Neural crest cell (in vitro differentiated cells): ENCODE results near the gene VGLL4. TPM values are rescaled to one million over a fixed set of nuclear protein-coding genes. Genes with fewer than 3 reads are reported as not detected.

Source experiments
- DNase-seq: peaks from one replicate; pipeline ENCODE4 v3.0.0; 2021; ENCODE audit warnings: low read depth, mixed read lengths, low spot score
- H3K27ac Mint-ChIP-seq: one replicate; pipeline ENCODE4 v1.8.0; 2021; ENCODE audit warnings: mild to moderate bottlenecking, mixed read lengths; ENCODE audit not compliant: unreplicated experiment
- H3K27me3 Mint-ChIP-seq: 2 replicates; pipeline ENCODE4 v1.8.0; 2021; ENCODE audit warnings: low read depth, mild to moderate bottlenecking, mixed read lengths
- H3K36me3 Mint-ChIP-seq: 2 replicates; pipeline ENCODE4 v1.8.0; 2021; ENCODE audit warnings: low read depth, mild to moderate bottlenecking, mixed read lengths
- H3K4me1 Mint-ChIP-seq: 2 replicates; pipeline ENCODE4 v1.8.0; 2021; ENCODE audit warnings: mixed read lengths
- H3K4me3 Mint-ChIP-seq: one replicate; pipeline ENCODE4 v1.8.0; 2021; ENCODE audit warnings: mild to moderate bottlenecking, mixed read lengths
- H3K9me3 Mint-ChIP-seq: 2 replicates; pipeline ENCODE4 v1.8.0; 2021; ENCODE audit warnings: mixed read lengths
- total RNA-seq: library from RNA; stranded (reverse); gene quantifications from 2 replicates; pipeline ENCODE4 v1.2.1, GENCODE V29; 2021
- TF ChIP-seq, protein P1 (sequence below): fragments of 200-600 bp; sonication (generic); conservative IDR thresholded peaks from 2 replicates; pipeline ENCODE4 v1.5.0; 2021; ENCODE audit warnings: antibody characterized with exemption, mild to moderate bottlenecking

Gene VGLL4
- total RNA-seq, 1 donor from 2014 or later: 82.8 TPM

DNA sequence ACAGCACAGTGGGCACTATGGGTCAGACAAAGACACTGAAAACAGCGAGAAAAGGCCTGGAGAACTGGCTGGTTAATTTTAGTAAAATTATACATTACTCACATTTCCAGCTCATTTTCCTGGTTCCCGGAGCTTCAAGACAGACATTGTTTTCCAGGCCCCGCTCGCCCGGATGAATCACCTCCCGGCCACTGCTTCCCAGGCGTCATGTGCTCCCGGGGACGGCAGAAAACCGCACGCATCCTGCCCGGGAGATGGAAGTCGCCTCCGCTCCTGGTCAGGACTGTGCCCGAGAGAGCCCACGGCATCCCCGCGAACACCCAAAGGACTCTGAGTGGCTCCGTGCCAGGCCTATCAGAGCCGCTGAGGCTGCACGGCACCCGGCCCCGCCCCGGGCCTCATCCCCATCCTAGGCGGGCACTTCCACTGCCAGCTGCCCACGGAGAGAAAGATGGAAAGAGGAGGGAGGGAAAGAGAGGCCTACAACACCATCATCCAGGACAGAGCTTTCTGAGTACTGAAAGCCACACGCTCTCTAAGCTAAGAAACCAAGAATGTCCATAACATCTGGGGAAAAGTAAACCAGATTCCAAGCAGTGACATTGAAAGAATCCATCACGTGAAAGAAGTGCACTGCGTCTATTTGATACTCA lies 75.1 kb downstream of the VGLL4 start:
- no peak for DNase-seq
- peaks cover 19% of the 10 kb centered on the region for H3K36me3 Mint-ChIP-seq
- no peaks in the 10 kb centered on the region for H3K9me3 Mint-ChIP-seq
- TF ChIP-seq, protein P1, sequence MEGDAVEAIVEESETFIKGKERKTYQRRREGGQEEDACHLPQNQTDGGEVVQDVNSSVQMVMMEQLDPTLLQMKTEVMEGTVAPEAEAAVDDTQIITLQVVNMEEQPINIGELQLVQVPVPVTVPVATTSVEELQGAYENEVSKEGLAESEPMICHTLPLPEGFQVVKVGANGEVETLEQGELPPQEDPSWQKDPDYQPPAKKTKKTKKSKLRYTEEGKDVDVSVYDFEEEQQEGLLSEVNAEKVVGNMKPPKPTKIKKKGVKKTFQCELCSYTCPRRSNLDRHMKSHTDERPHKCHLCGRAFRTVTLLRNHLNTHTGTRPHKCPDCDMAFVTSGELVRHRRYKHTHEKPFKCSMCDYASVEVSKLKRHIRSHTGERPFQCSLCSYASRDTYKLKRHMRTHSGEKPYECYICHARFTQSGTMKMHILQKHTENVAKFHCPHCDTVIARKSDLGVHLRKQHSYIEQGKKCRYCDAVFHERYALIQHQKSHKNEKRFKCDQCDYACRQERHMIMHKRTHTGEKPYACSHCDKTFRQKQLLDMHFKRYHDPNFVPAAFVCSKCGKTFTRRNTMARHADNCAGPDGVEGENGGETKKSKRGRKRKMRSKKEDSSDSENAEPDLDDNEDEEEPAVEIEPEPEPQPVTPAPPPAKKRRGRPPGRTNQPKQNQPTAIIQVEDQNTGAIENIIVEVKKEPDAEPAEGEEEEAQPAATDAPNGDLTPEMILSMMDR: no peak
- H3K27me3 Mint-ChIP-seq: no peaks in the 10 kb centered on the region
- H3K27ac Mint-ChIP-seq: no peak overlapping the region
- H3K4me3 Mint-ChIP-seq: no peak overlapping the region
- peaks cover 31% of the 10 kb centered on the region for H3K4me1 Mint-ChIP-seq

DNA sequence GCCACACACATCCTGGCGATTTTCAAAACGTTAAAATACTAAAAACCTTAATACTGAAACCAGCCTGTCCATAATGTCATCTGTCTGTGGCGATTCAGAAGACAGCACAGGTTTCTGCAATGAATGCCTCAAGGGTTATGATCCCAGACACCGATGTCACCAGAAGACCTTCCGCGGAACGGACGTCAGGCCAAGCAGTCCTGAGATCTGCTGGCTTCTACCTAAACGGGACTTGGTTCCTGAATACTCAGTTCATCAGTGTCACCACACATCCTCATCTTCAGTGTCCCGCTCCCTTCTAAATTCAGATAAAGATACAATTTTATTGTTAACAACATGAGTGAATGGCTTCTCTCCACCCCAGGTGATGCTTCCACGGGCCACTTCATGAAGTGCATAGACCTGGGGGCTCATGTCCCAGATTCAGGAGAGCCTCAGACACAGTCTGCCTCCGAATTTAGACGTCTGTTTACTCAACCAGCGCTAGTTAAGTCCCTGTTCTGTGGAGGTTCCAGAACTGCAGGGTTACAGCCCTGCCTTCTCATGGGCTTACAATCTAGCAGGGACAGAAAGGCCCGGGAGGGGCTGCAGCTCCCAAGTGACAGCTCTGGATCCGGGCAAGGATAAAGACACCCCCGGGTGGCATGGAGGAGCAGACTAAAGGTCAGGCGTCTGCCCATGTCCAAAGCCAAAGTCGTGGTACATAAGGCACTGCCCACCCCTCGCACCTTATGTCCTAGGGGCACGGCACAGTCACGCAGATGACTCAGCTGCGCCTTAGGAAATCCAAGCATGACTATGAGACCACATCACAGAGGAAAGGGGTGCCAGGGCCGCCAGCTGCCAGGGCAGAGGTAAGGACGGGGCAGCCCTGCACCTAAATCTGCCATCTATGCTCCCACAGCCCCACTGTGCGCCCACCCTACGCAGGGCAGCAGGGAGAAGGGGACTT lies 75.9 kb downstream of the VGLL4 start:
- Mint-ChIP-seq H3K27ac (peak overlapping the region; percentile 12), H3K9me3 (no peaks in the 10 kb centered on the region), H3K36me3 (peaks cover 18% of the 10 kb centered on the region), H3K4me1 (peaks cover 30% of the 10 kb centered on the region), H3K4me3 (no peak overlapping the region), H3K27me3 (no peaks in the 10 kb centered on the region)
- DNase-seq: no peak
- TF ChIP-seq, protein P1: no peak

DNA sequence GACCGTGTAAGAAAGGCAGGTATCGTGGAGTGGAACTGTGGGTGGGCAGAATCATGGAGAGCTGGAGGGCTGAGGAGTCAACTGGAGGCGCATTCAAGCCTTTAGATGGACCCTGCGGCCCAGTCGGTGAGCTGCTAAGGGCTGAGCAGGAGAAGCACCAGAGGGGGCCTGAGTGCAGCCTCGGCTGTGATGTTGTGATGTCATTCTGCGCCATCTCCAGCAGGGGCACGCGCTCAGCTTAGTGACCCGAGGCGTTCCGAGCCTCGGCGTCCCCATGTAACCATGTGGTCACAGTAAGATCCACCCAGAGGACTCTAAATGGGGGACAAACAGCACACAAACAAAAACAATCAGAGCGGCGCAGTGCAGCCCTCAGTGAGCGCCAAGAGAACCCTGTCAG lies 76.8 kb downstream of the VGLL4 start:
- TF ChIP-seq, protein P1: peak; percentile 29
- no peak overlapping the region for H3K4me3 Mint-ChIP-seq
- no peaks in the 10 kb centered on the region for H3K27me3 Mint-ChIP-seq
- H3K27ac Mint-ChIP-seq: no peak overlapping the region
- no peaks in the 10 kb centered on the region for H3K9me3 Mint-ChIP-seq
- peaks cover 18% of the 10 kb centered on the region for H3K36me3 Mint-ChIP-seq
- peaks cover 30% of the 10 kb centered on the region for H3K4me1 Mint-ChIP-seq
- DNase-seq: no peak

DNA sequence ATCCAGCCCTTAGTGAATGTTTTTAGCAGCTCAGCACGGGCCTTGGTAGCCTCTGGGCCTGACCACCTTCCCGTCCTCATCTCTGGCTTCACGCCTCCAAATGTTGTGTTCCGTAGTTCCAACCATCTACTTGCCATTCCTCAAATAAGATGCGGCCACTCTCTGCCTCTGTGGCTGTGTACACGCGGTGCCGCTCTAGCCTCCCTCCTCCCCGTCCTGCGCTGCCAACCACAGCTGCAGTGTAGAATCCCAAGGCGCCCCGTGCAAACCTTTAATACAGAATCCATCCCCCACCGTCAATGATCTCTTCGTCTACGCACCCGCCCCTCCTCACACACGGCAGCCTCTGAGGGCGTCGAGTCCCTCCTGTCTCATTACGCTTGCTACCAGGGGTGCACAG lies 77.2 kb downstream of the VGLL4 start:
- DNase-seq: no peak
- Mint-ChIP-seq H3K4me3 (no peak overlapping the region), H3K27ac (no peak overlapping the region), H3K27me3 (no peaks in the 10 kb centered on the region), H3K36me3 (peaks cover 18% of the 10 kb centered on the region), H3K4me1 (peaks cover 30% of the 10 kb centered on the region), H3K9me3 (no peaks in the 10 kb centered on the region)
- TF ChIP-seq, protein P1: no peak

DNA sequence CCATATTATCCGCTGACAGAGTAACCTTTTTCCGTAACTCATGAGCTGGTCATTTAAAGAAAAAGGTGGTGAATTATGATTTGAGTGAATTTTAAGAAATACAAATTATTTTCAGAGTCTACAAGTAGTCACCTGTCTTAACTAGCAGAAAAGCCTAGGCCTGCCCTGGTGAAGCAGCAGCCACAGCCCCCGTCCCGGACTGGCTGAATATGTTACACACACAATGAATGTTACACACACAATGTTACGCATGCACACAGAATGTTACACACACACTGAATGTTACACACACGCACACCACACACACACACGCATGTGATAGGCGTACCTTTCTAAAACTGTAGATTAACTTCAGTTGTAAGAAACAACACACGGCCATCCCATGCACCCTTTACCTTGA lies 77.8 kb downstream of the VGLL4 start:
- H3K27ac Mint-ChIP-seq: no peak overlapping the region
- H3K9me3 Mint-ChIP-seq: no peaks in the 10 kb centered on the region
- H3K27me3 Mint-ChIP-seq: no peaks in the 10 kb centered on the region
- TF ChIP-seq, protein P1: no peak
- peaks cover 18% of the 10 kb centered on the region for H3K36me3 Mint-ChIP-seq
- no peak for DNase-seq
- no peak overlapping the region for H3K4me3 Mint-ChIP-seq
- peaks cover 34% of the 10 kb centered on the region for H3K4me1 Mint-ChIP-seq
